Smooth muscle cell of the coronary artery (primary cell): ENCODE data around the gene ZMYM3. TPM values are rescaled to one million over a fixed set of nuclear protein-coding genes. Genes with fewer than 3 reads are reported as not detected.

Source experiments
- total RNA-seq: library from RNA; depleted of rRNA; stranded (reverse); fragments of >200 nt; gene quantifications from 2 replicates; pipeline ENCODE4 v1.2.3, GENCODE V29; 2014; ENCODE audit warnings: low replicate concordance

The ZMYM3 gene
- 5.1 and 10.4 TPM in 2 replicates for total RNA-seq

DNA sequence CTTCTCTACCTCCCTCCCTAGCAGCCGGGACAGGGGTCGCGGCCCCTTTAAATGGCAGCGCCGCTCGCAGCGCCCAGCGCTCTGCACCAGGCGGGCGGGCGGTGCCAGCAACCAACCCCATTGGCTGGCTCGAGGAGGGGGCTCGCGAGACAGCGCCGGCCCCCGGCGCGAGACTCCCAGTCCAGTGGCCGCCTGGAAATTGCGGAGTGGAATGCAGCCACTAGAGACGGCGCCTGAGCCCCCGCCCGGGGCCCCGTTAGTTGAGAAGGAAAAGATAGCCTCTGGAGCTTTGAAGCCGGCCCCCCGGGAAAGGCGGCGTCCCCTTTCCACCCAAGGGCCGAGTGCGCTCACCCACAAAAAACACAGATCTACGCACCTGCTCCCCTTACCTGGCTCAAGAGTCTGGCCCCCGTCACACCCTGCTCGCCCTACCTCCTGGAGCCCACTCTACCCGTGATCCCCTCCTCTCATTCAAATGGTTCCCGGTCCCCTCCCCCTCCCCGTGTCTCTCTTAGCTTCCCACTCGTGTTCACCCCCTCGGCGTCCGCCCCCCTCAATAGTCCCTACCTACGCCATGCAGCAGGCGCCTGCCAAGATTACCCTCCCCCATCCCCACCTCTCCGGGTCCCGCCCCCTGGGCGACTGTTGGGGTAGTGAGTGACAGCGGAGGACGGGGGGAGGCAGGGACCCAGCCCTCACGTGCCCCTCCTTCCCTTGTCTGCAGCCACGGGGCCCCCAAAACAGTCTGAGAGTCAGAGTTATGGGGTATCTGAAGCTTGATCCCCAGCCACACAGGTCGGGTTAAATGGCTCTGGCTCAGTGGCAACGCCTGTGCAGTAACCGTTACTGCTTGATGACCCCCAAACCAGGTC is at the start of gene ZMYM3:
Gene ZMYM3 (minus strand): TSS at position 49 of the 872 bp plus-strand sequence. CDS start 885 bp downstream, outside the sequence.

DNA sequence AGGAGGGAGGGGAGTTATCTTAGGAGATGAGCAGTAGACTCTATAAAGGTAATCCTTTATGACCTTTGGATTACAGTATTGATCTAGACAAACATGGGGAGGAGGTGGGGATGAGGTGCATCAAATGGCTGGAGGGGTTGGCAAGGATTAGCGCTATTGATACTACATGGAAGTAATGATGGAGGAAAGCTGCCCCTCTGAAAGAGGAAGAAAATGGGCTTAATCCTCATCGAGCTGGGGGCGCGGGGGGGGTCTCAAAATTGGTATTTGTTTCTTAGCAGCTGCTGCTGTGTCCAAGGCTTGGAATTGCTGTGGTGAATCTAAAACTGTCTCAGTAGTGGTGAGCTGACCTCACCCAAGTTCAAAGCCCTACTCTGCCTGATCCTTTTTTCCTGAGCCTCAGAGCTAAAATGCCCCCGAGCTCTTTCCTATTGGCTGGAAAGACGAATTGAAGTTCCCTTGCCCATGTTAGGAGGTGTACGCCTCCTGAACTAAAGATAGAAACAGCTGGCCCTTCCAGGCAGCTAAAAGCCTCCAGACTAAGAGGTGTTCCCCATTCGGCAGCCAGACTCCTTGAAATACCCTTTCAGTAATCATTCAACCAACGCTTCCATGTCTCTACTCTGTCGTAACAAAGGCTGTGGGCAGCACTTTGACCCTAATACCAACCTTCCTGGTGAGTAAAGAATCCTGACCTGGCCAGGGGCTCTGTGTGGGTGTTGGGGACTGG is 47.4 kb upstream of the ZMYM3 start, which contains the start of gene ITGB1BP2:
Gene ITGB1BP2 (plus strand): TSS at position 556 of the 730 bp plus-strand sequence. CDS start 57 bp downstream, at position 613.

DNA sequence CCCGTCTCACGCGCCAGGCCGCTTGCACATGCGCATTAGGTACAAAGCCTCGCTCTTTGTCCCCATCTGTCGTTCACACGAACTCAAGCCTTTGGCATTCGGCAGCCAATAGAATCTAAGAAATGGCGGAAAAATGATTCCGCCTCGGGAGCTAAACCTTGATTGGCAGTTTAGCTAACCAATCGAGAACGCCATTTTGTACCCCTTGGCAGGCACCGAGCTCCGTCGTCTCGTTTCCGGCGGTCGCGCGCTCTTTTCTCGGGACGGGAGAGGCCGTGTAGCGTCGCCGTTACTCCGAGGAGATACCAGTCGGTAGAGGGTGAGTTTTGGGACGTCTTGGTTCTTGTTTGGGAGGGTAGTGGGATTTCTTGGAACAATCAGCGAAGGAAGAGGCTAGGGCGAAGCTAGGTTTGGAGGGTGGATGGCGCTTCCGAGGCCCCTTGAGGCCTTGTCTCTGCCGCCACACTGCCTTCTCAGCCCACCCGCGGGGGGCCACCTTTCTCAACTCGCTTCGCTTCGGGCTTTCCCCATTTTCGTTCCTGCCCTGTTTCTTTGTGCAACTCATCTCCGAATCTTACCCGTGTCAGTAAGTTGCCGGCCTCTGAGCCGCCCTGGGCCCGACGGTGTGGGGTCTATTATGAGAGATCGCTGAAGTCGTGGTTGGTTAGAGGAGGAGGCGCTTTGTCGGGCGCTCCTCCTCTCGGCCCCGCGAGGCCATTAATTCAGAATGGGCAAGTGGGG is 29.6 kb upstream of the ZMYM3 start, which contains the start of gene NONO:
Gene NONO (plus strand): TSS at position 233 of the 741 bp plus-strand sequence. CDS start 7,003 bp downstream, outside the sequence.

DNA sequence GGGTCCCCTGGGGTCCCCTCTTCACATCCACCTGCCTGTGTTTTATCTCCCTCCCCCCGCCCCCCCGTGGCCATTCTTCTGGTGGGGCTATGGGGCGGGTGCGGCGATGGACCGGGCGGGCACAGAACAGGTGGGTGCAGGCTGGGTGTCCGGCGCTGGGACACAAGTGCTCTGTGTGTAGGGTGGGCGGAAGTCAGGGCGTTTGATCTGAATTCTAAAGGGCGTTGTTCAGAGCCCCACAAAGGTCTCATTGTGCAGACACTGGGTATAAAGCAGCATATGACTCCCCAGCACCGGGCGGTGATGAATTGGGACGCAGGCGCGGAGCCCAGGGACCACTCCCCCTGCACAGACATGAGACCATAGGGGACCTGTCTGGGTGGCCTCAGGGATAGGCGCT is 31.0 kb downstream of the ZMYM3 start, which contains the start of gene GJB1:
Gene GJB1 (plus strand): TSS at position 296 of the 400 bp plus-strand sequence. CDS start 484 bp downstream, outside the sequence.

Other genes starting within 250 kb of the ZMYM3 start
- 71.0 and 72.2 TPM in 2 replicates for gene SNX12, start 185.8 kb downstream of the ZMYM3 start, total RNA-seq
- 4.4 and 4.6 TPM in 2 replicates for gene FOXO4, start 158.3 kb downstream of the ZMYM3 start, total RNA-seq
- not detected in 2 replicates for gene CXorf65, start 147.4 kb downstream of the ZMYM3 start, total RNA-seq
- not detected in 2 replicates for gene IL2RG, start 142.6 kb downstream of the ZMYM3 start, total RNA-seq
- 23.3 and 25.5 TPM in 2 replicates for gene MED12, start 135.5 kb downstream of the ZMYM3 start, total RNA-seq
- gene NLGN3, start 109.3 kb downstream of the ZMYM3 start, total RNA-seq = 0.08 and 0.35 TPM in 2 replicates
- gene GJB1, start 30.9 kb downstream of the ZMYM3 start, total RNA-seq = not detected in 2 replicates
- gene NONO, start 29.5 kb upstream of the ZMYM3 start, total RNA-seq = 307 and 438 TPM in 2 replicates
- gene ITGB1BP2, start 47.6 kb upstream of the ZMYM3 start, total RNA-seq = 0.70 and 6.6 TPM in 2 replicates
- 29.8 and 64.4 TPM in 2 replicates for gene TAF1, start 112.2 kb upstream of the ZMYM3 start, total RNA-seq